DMS 273 treated with DMSO at 0.1 percent for 48 hours (cell line): ENCODE results near the gene ATP9A.
"Not testable (repeated sequence)": the region's sequence is repeated elsewhere in the genome, so short reads cannot be mapped to it uniquely, and the experiment has no call there.

Experiments
- DNase-seq: peaks from one replicate; lab custom pipeline; 2025; lab: John Stamatoyannopoulos, UW

The ATP9A gene

GRCh38 chr20:51727872-51728271, 40.3 kb downstream of the ATP9A start:
- no peak for DNase-seq

DNA sequence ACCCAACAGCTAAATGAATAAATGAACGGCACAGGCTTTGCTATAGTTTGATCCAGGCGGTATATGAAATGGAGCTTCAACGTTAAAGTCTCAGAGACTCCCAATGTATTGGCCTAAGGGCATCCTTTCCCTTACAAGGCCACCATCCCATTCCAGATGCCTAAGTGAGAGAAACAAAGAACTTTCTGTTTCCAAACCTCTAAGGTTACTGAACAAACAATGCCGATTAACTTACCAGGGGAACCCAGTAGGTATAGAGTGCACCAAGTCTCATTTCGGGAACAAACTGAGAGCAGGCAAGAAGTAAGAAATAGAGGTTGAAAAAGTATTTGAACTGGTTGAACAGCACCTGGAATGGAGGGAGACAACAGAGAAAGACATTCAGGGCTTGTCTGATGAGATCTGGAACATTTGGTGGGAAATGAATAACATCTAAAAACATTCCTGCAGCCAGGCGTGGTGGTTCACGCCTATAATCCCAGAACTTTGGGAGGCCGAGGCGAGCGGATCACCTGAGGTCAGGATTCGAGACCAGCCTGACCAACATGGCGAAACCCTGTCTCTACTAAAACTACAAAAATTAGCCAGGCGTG, 42.5 kb downstream of the ATP9A start:
- DNase-seq: no peak

- DNase-seq: not testable (repeated sequence)
Measured at GRCh38 chr20:51723026-51723425, 45.2 kb downstream of the ATP9A start.

DNA sequence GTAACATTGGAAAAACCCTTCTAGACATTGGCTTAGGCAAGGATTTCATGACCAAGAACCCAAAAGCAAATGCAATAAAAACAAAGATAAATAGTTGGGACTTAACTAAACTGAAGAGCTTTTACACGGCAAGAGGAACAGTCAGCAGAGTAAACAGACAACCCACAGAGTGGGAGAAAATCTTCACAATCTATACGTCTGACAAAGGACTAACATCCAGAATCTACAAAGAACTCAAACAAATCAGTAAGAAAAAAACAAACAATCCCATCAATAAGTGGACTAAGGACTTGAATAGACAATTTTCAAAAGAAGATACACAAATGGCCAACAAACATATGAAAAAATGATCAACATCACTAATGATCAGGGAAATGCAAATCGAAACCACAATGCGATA, 45.9 kb downstream of the ATP9A start:
- DNase-seq: not testable (repeated sequence)

DNA sequence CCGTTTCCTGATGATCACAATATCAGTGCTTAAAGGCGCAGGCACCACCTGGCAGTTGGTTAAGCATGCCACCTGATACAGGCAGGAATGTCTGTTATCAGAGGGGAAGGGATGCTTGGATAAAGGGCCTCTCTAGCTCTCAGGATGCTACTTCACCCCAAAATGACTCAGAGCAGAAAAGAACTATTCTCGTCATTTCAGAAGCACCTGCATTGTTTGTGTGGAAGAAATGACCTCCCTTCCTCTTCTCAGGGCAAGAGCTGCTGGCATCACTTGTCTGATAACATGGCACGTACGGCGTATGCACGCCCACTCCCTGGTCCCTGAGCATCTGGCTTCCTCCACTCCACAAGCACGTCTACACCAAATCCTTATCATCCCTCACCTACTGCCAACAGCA, 47.3 kb downstream of the ATP9A start:
- DNase-seq: no peak

DNA sequence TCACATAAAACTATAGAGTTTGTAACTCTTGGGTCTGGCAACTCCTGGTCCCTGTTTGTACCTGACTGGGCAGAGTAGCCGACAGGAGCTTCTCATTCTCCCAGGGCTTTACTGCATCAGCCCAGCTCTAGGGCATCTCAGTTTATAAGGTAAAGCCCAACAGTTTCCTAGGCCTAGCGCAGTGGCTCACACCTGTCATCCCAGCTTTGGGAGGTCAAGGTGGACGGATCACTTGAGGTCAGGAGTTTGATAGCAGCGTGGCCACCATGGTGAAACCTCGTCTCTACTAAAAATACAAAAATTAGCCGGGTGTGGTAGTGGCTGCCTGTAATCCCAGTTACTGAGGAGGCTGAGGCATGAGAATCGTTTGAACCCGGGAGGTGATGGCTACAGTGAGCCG, 47.8 kb downstream of the ATP9A start:
- no peak for DNase-seq

DNA sequence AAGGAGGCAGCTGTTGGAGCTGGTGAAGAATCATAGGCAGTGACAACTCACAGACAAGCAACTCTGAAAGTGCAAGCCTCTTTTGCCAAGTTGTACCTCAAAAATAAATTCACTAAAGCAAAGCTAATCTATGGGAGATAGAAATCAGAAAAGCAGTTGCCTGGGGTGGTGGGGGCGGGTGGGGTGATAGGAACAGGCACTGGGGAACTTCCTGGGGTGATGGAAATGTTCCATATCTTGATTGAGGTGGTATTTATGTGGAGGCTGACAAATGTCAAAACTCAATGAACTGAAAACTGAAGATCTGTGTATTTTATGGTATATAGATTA, 52.4 kb downstream of the ATP9A start:
- DNase-seq: no peak

DNA sequence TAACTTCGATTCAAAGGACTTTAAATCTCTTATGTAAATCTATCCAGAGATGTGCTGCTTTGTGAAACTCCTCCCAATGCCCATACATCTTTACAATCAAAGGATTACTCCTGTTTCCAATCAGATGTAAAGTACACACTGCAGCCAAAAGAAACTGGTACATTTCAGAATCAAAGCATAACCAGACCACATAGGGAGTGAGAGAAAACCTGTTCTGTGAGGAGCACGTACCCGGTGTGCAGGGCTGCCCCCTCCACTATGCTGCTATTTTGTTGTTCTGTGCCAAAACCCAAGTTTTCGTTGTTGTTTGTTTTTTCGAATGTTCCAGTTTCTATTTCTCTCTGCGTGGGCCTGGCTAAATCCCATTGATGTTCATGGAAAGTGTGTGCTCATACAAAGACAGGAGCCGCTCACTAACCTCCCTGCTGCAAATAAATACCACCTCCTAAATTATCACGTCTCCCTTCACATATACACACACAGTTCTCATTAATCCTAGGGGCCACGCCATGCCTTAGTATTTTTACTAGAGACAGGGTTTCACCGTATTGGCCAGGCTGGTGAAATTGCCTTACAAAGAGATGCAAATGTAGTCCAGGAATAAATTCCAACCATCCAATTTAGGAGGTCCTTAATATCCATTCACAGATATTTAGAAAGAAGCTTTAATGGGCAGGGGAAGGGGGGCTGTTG, 52.9 kb downstream of the ATP9A start:
- DNase-seq: no peak

DNA sequence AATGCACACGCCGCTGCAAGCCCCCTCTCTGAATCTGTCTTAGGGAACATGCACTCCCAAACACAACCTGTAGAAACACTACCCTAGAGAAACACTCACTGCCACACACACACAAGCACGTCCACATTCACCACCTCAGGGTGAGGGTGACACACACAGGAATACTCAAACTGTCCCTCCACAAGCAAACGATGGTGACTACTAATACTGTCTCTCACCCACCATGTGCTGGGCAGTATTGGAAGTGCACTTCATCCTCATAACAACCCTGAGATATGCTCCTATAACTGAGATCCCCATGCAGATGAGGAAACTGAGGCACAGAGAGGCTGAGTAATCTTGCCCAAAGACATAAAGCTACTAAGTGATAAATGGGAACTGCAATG, 55.0 kb downstream of the ATP9A start:
- no peak for DNase-seq

GRCh38 chr20:51712501-51713212, 55.5 kb downstream of the ATP9A start:
- no peak for DNase-seq

GRCh38 chr20:51711426-51711825, 56.8 kb downstream of the ATP9A start:
- DNase-seq: no peak

- DNase-seq: no peak
Measured at GRCh38 chr20:51710361-51710894, 57.8 kb downstream of the ATP9A start.

GRCh38 chr20:51705400-51705799, 62.8 kb downstream of the ATP9A start:
- no peak for DNase-seq

- no peak for DNase-seq
Measured at GRCh38 chr20:51703400-51704287, 64.5 kb downstream of the ATP9A start.

DNA sequence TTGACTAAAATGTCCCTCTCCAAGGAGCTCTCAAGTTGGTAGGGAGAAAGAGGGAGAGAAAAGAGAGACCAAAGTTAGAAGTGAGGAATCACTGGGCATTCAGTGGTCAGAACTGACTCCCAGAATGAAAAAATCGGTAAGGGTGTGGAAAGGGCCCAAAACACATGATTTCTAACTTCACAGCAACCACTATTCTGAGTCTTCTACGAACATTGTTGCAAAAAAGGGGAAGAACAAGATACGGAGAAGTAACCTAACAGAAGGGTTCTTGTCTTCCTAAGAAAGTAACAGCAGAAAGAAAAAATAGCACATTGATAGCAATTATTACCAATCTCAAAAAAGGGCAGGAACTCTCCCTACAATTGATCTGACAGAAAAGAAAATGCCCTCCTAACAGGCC, 65.6 kb downstream of the ATP9A start:
- DNase-seq: no peak

DNA sequence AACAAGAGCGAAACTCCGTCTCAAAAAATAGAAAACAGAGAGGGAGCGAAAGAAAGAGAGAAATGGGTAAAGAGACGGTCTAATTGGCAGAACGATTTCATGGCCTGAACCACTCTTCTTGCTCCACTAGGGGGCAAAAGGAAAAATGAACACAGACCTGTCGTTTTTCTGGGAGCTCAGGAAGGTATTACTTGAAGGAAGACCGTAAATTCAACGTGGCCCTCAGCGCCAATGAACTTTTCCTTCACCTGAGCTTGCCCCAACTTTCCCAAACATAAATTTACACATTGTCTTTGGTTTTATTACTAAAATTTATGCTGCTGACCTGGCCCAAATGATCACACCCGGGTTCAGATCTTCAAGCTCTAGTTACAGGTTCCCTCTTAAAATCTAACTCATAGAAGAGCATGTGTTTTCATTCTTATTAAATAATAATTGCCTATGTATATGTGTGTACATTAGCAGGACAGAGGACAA, 67.3 kb downstream of the ATP9A start:
- DNase-seq: no peak

GRCh38 chr20:51698252-51698651, 69.9 kb downstream of the ATP9A start:
- no peak for DNase-seq

- DNase-seq: no peak
Measured at GRCh38 chr20:51697096-51697826, 70.9 kb downstream of the ATP9A start.

DNA sequence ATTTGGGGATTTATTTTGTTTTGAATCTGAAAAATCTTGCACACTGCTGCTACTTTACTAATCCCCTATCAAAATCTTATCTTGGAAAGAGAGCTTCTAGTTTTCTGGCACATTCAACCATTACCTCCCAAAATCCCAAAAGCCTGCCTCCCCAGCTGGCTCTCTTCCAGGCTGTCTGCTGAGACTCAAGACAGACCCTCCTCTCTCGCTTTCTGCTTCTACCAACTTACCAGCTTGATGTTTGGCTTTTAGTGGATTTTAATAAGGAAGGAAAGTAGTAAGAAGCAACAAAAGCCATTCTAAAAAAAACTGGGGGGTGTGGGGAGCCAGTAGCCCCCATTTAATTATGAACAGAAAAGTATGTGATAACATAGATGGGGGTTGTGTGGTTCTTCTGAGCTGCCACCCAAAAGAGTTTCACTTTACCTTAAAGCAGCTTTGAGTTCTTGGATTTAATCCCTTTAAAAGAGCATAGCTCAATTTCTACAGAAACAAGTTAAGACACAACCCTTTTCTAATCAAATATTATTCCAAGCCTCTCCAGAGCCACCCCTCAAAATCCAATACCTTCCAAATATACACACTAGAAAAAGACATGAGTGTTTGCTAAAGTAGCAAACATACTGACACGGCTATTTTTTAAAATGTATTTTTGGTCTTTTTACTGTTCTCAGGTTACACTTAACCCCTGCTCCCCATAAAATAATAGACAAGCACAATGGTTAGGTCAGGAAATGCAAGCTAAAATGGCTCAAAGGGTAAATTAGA, 71.7 kb downstream of the ATP9A start:
- no peak for DNase-seq

GRCh38 chr20:51695574-51696303, 72.5 kb downstream of the ATP9A start:
- no peak for DNase-seq
